Lower lobe of right lung (tissue), 2 donors: ENCODE results near the gene DCP1A. TPM values are rescaled to one million over a fixed set of nuclear protein-coding genes. Genes with fewer than 3 reads are reported as not detected.
"Not testable (repeated sequence)": the region's sequence is repeated elsewhere in the genome, so short reads cannot be mapped to it uniquely, and the experiment has no call there.

Experiments
- ATAC-seq, 2 donors: fragments of 200-7000 bp; cut with Tn5 transposase; one replicate each; pipeline ENCODE4 v1.9.1; 2020 to 2022; ENCODE audit warnings: mild to moderate bottlenecking in 2 of 2, moderate library complexity in 2 of 2
- DNase-seq: peaks from one replicate; pipeline ENCODE4 v3.0.0-alpha.2; 2020
- H3K27ac ChIP-seq: fragments of 200-600 bp; one replicate; pipeline ENCODE4 v1.8.0; 2022
- H3K27me3 ChIP-seq: fragments of 200-600 bp; one replicate; pipeline ENCODE4 v1.8.0; 2022; ENCODE audit warnings: low read depth
- H3K36me3 ChIP-seq: fragments of 200-600 bp; one replicate; pipeline ENCODE4 v1.8.0; 2022; ENCODE audit warnings: mild to moderate bottlenecking
- H3K4me1 ChIP-seq: fragments of 200-600 bp; one replicate; pipeline ENCODE4 v1.8.0; 2022
- H3K4me3 ChIP-seq: fragments of 200-600 bp; one replicate; pipeline ENCODE4 v1.8.0; 2022; ENCODE audit warnings: mild to moderate bottlenecking
- H3K9me3 ChIP-seq: fragments of 200-600 bp; one replicate; pipeline ENCODE4 v1.8.0; 2022
- intact Hi-C: fragments of 100-400 bp; cut with DNase I; formaldehyde crosslinking; loops from one replicate; pipeline ENCODE4 v1.11.0; 2022
- total RNA-seq: library from RNA; stranded (reverse); fragmentation: NEBNext Ultra II Directional; extraction: Animal tissue kit (Norgen Biotek cat#: 25700); gene quantifications from one replicate; pipeline ENCODE4 v1.2.1, GENCODE V29; 2021
- TF ChIP-seq, protein P1 (sequence below): fragments of 200-600 bp; IDR thresholded peaks from one replicate; pipeline ENCODE4 v1.8.0; 2022; ENCODE audit warnings: antibody characterized with exemption, mild to moderate bottlenecking
- donor health status: DM: no; HTN: yes; CAD: no; lungs with severe emphysema.

Gene DCP1A
- total RNA-seq, 1 donor from 2014 or later: 25.1 TPM

DNA sequence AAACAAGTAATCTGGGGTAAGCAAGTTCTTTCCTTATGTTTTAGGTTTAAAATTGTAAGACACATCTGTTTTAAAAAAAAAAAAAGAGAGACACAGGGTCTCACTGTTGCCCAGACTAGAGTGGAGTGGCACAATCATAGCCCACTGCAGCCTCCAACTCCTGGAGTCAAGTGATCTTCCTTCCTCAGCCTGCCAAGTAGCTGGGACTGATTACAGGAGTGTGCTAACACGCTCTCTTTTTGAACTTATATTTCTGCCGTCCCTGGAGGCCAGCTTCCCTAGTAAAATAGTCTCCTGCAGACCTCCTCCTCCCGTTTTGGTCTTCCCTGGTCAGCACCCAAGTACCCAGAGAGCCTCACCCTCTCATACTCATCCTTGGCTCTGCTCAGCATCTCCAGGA is 35.5 kb downstream of the DCP1A start:
- Histone ChIP-seq H3K36me3 (peaks cover 60% of the 10 kb centered on the region), H3K27me3 (no peaks in the 10 kb centered on the region), H3K27ac (no peak overlapping the region), H3K4me3 (no peak overlapping the region), H3K9me3 (no peaks in the 10 kb centered on the region), H3K4me1 (peaks cover 5% of the 10 kb centered on the region)
- ATAC-seq (no peak), DNase-seq (no peak)
- TF ChIP-seq, protein P1, sequence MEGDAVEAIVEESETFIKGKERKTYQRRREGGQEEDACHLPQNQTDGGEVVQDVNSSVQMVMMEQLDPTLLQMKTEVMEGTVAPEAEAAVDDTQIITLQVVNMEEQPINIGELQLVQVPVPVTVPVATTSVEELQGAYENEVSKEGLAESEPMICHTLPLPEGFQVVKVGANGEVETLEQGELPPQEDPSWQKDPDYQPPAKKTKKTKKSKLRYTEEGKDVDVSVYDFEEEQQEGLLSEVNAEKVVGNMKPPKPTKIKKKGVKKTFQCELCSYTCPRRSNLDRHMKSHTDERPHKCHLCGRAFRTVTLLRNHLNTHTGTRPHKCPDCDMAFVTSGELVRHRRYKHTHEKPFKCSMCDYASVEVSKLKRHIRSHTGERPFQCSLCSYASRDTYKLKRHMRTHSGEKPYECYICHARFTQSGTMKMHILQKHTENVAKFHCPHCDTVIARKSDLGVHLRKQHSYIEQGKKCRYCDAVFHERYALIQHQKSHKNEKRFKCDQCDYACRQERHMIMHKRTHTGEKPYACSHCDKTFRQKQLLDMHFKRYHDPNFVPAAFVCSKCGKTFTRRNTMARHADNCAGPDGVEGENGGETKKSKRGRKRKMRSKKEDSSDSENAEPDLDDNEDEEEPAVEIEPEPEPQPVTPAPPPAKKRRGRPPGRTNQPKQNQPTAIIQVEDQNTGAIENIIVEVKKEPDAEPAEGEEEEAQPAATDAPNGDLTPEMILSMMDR: no peak
- intact Hi-C loops: no loop called here

DNA sequence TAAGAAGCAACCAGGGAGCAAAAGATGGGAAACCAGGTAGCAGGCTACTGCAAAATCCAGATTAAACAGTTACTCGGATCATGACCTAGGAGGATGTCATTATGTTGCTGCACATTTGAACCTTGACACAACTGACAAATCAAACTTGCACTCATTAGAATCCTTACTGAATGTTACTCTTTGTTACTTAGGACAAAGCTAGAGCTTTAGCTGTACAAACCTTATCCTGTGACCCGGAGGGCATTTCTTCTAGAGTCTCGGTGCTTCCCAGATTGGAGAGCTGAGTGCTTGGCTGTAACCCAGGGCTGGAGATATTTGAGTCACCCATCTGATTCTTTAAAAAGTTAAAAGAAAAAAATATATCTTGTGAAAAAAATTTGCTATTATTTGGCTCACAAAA is 43.4 kb downstream of the DCP1A start:
- Histone ChIP-seq H3K27me3 (no peaks in the 10 kb centered on the region), H3K36me3 (peaks cover 51% of the 10 kb centered on the region), H3K27ac (no peak overlapping the region), H3K4me1 (peaks cover 9% of the 10 kb centered on the region), H3K4me3 (no peak overlapping the region), H3K9me3 (no peaks in the 10 kb centered on the region)
- TF ChIP-seq, protein P1: no peak
- no peak for DNase-seq
- intact Hi-C loops: no loop called here
- no peak for ATAC-seq

DNA sequence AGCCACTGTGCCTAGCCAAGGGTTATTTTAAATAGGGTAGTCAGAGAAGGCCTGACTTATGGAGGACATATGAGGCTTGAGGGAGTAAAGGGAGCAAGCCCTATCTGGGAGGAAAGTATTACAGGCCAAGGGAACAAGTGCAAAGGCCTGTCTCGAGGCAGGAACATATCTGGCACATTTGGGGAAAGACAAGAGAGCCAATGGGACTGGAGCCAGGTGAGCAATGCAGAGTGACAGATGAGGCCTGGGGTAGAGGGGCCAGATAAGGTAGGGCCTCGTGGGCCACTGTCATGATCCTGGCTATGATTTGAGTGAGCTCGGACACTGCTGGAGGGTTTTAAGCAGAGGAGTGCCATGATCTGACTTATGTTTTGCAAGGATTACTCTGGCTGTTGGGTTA is 43.8 kb downstream of the DCP1A start:
- TF ChIP-seq, protein P1: no peak
- ATAC-seq: no peak
- Histone ChIP-seq H3K4me1 (peaks cover 9% of the 10 kb centered on the region), H3K27me3 (no peaks in the 10 kb centered on the region), H3K9me3 (no peaks in the 10 kb centered on the region), H3K36me3 (peaks cover 51% of the 10 kb centered on the region), H3K4me3 (no peak overlapping the region), H3K27ac (no peak overlapping the region)
- intact Hi-C loops: no loop called here
- DNase-seq: no peak

DNA sequence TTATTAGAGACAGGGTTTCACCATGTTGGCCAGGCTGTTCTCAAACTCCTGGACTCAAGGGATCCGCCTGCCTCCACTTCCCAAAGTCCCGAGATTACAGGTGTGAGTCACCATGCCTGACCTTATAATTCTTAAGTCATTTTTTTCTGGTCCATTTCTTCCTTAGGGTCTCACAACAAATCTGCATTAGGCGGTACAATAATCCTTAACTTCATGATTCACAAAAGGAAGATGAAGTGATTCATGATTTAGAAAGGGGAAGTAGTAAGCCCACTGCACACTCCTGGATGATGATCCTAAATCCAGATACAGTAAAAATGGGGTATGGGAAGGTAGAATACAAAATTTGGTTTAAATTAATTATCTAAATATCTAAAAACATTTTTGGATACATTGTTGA is 46.5 kb downstream of the DCP1A start:
- intact Hi-C loops: no loop called here
- no peaks in the 10 kb centered on the region for H3K27me3 ChIP-seq
- no peak for DNase-seq
- TF ChIP-seq, protein P1: no peak
- no peaks in the 10 kb centered on the region for H3K4me1 ChIP-seq
- no peaks in the 10 kb centered on the region for H3K9me3 ChIP-seq
- H3K4me3 ChIP-seq: no peak overlapping the region
- no peak for ATAC-seq
- H3K36me3 ChIP-seq: peaks cover 59% of the 10 kb centered on the region
- no peak overlapping the region for H3K27ac ChIP-seq

DNA sequence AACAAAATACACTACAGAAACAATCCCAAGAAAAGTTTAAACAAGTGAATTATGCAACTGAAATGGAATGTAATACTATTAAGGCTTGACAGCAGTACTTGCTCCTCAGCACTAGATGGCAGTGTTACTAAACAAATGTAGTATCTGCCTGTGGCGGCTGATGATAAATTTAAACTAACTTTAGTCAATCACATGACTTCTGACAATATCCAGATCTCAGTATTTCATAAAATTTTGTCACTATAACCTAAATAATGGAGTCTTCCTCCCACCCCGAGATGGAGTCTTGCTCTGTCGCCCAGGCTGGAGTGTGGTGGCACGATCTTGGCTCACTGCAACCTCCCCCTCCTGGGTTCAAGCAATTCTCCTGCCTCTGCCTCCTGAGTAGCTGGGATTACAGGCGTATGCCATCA is 47.7 kb downstream of the DCP1A start:
- H3K27me3 ChIP-seq, H3K4me3 ChIP-seq, intact Hi-C loops, DNase-seq, H3K27ac ChIP-seq, H3K4me1 ChIP-seq, H3K9me3 ChIP-seq: not testable (repeated sequence)
- TF ChIP-seq, protein P1: peak; percentile 89
- H3K36me3 ChIP-seq: peaks cover 59% of the 10 kb centered on the region
- ATAC-seq: peak; percentile 89 to 90

DNA sequence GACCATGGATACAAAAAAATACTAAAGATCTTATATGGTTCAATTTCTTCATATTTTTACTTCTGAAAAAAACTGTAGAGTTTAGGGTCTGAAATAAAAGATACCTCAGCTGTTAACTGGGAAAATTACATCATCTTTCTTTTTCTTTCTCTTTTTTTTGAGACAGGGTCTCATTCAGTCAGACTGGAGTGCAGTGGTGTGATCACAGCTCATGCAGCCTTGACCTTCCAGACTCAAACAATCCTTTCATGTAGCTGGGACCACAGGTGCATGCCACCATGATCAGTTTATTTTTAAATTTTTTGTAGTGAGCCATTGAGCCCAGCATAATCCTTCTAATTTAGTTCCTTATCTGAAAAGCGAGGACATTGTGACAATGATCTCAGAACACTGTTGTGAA is 51.9 kb downstream of the DCP1A start:
- no peak for ATAC-seq
- no peak overlapping the region for H3K4me3 ChIP-seq
- intact Hi-C loops: no loop called here
- no peak for DNase-seq
- no peak overlapping the region for H3K27ac ChIP-seq
- H3K4me1 ChIP-seq: no peaks in the 10 kb centered on the region
- no peaks in the 10 kb centered on the region for H3K27me3 ChIP-seq
- no peaks in the 10 kb centered on the region for H3K9me3 ChIP-seq
- TF ChIP-seq, protein P1: no peak
- peaks cover 41% of the 10 kb centered on the region for H3K36me3 ChIP-seq
